ENCODE data around the gene UCHL5.

UCHL5 gene

GRCh38 chr1:193059282-193060114 is at the start of gene UCHL5, which contains the start of gene RO60:
Gene UCHL5 (minus strand): TSS chr1:193059360. CDS start chr1:193059260, 100 bp downstream.
Gene RO60 (plus strand): TSS chr1:193059612. CDS start chr1:193069055, 9,443 bp downstream.
- DNase-seq = peak; percentile 98

- no peak for DNase-seq
Measured at GRCh38 chr1:193108471-193108870, 49.3 kb upstream of the UCHL5 start.

GRCh38 chr1:193105821-193106177 is 46.6 kb upstream of the UCHL5 start:
- no peak for DNase-seq

- peak; percentile 69 for DNase-seq
Measured at GRCh38 chr1:193104907-193105820, 46.0 kb upstream of the UCHL5 start, which contains the start of gene GLRX2. Gene GLRX2 (minus strand): TSS chr1:193105414. CDS start chr1:193105382, 32 bp downstream.

GRCh38 chr1:193104502-193104906 is 45.3 kb upstream of the UCHL5 start:
- DNase-seq = no peak

GRCh38 chr1:193103759-193104501 is 44.8 kb upstream of the UCHL5 start:
- DNase-seq = no peak

GRCh38 chr1:193102662-193103061 is 43.5 kb upstream of the UCHL5 start:
- DNase-seq = no peak

- DNase-seq = no peak
Measured at GRCh38 chr1:193094112-193094511, 35.0 kb upstream of the UCHL5 start.

GRCh38 chr1:193090865-193091264 is 31.7 kb upstream of the UCHL5 start:
- DNase-seq = no peak

GRCh38 chr1:193087893-193088292 is 28.7 kb upstream of the UCHL5 start:
- no peak for DNase-seq

- DNase-seq = no peak
Measured at GRCh38 chr1:193086342-193086741, 27.2 kb upstream of the UCHL5 start.

- DNase-seq = no peak
Measured at GRCh38 chr1:193085263-193085662, 26.1 kb upstream of the UCHL5 start.

GRCh38 chr1:193083365-193084088 is 24.4 kb upstream of the UCHL5 start:
- DNase-seq = no peak

GRCh38 chr1:193079187-193079586 is 20.0 kb upstream of the UCHL5 start:
- DNase-seq = no peak

GRCh38 chr1:193077991-193078390 is 18.8 kb upstream of the UCHL5 start:
- DNase-seq = no peak

GRCh38 chr1:193070942-193071341 is 11.8 kb upstream of the UCHL5 start:
- DNase-seq = no peak

- DNase-seq = no peak
Measured at GRCh38 chr1:193070386-193070753, 11.2 kb upstream of the UCHL5 start.

GRCh38 chr1:193069748-193070385 is 10.7 kb upstream of the UCHL5 start:
- peak; percentile 32 for DNase-seq

GRCh38 chr1:193068013-193068412 is 8.9 kb upstream of the UCHL5 start:
- DNase-seq = no peak

- no peak for DNase-seq
Measured at GRCh38 chr1:193066606-193067005, 7.4 kb upstream of the UCHL5 start.

GRCh38 chr1:193065954-193066353 is 6.8 kb upstream of the UCHL5 start:
- no peak for DNase-seq

Measured in NCI-H2171 treated with DMSO at 0.1 percent for 48 hours (cell line).